ENCODE results near the gene ATOSB. TPM values are rescaled to one million over a fixed set of nuclear protein-coding genes. Genes with fewer than 3 reads are reported as not detected.

ATOSB gene
- total and polyA plus RNA-seq, 9 of the 15 experiments (the other 6 are each of a cell fraction or from before 2014, with no cell fraction given) = 0.45 to 8.0 (median 4.2) TPM

- no peak for TF ChIP-seq JUNB (CRISPR knock-in tag; conservative IDR thresholded peaks at IDR 0.05)
- TF ChIP-seq ZNF134 (CRISPR knock-in tag; conservative IDR thresholded peaks at IDR 0.05) = no peak
- TF ChIP-seq ZNF408 (CRISPR knock-in tag; IDR thresholded peaks at IDR 0.05; ENCODE audit: low read depth) = no peak
- peak; percentile 38; the same call in 1 of the 2 replicates for TF ChIP-seq CREB1 (IDR thresholded peaks at IDR 0.05)
- no peak for TF ChIP-seq CREB1 (CRISPR knock-in tag; IDR thresholded peaks at IDR 0.05)
- TF ChIP-seq SRSF1 (IDR thresholded peaks at IDR 0.05; ENCODE audit: low read depth, low read length) = no peak
- TF ChIP-seq TRIM25 (IDR thresholded peaks at IDR 0.05; ENCODE audit: borderline replicate concordance) = no peak
- TF ChIP-seq ZNF398 (CRISPR knock-in tag; IDR thresholded peaks at IDR 0.05) = no peak
- TF ChIP-seq PPARD (CRISPR knock-in tag; IDR thresholded peaks at IDR 0.05) = no peak
- TF ChIP-seq ZNF239 (CRISPR knock-in tag; IDR thresholded peaks at IDR 0.05) = no peak
- no peak for TF ChIP-seq HEY1 (CRISPR knock-in tag; IDR thresholded peaks at IDR 0.05; ENCODE audit: borderline replicate concordance)
- TF ChIP-seq CREB3L1 (IDR thresholded peaks at IDR 0.05; ENCODE audit: borderline replicate concordance, low read depth) = peak; percentile 86
- TF ChIP-seq NFIC (IDR thresholded peaks at IDR 0.05) = 0 out of 2 replicates have a peak, but pooled peaks have one; percentile 21
- no peak for TF ChIP-seq HMG20A (CRISPR knock-in tag; conservative IDR thresholded peaks at IDR 0.05)
- no peak for TF ChIP-seq NELFE (IDR thresholded peaks at IDR 0.05; ENCODE audit: insufficient read depth, insufficient read length)
- peak; percentile 57; the same call in 1 of the 2 replicates for TF ChIP-seq VEZF1 (CRISPR knock-in tag; IDR thresholded peaks at IDR 0.05)
- TF ChIP-seq HMG20B (CRISPR knock-in tag; IDR thresholded peaks at IDR 0.05) = no peak
- TF ChIP-seq NCOA6 (IDR thresholded peaks at IDR 0.05) = peak; percentile 13; the same call in 1 of the 2 replicates
- no peak for TF ChIP-seq RAD51 (IDR thresholded peaks at IDR 0.05; ENCODE audit: borderline replicate concordance, low read depth)
These were observed 19.4 kb downstream of the ATOSB start, which contains the start of gene PIGO (continued) for GRCh38 chr9:35096035-35096849.
